Kidney capillary endothelial cell (primary cell): ENCODE measurements around the gene PHF21B.
"Not testable (repeated sequence)": the region's sequence is repeated elsewhere in the genome, so short reads cannot be mapped to it uniquely, and the experiment has no call there.

Experiments used
- DNase-seq: peaks from one replicate; pipeline ENCODE4 v3.0.0-alpha.2; 2018; ENCODE audit warnings: low spot score

The PHF21B gene

DNA sequence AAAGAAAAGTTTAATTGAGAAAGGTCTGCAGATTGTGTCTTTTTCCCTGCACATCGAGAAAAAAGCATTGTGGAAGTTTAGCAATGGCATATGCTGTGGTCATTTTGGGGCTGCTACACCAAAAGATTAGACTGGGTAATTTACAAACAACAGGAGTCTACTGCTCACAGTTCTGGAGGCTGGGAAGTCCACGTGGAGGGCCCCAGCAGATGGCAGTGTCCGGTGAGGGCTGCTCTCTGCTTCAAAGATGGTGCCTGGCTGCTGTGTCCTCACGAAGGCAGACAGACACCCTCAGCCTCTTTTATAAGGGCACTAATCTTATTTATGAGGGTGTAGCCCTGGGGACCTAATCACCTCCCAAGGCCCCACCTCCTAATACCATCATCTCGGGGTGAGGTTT lies 21.1 kb downstream of the PHF21B start:
- DNase-seq, result no peak

DNA sequence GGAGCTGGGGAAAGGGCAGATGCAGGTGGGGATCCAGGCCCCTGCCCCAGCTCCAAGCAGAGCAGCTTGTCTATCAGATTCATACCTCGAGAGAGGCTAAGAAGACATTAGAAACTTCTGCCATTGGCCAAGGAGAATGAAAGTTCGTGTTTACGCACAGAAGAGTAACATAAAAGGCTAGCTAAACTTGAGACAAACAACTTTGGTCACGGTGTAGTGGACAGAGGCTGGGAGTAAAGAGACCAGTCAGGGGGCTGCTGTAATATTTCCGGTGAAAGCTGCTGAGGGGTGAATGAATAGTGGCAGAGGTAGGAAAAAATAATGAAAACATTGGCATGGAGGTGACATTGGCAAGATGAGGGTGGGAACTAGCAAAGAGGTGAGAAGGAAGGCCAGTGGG lies 22.9 kb downstream of the PHF21B start:
- no peak for DNase-seq

DNA sequence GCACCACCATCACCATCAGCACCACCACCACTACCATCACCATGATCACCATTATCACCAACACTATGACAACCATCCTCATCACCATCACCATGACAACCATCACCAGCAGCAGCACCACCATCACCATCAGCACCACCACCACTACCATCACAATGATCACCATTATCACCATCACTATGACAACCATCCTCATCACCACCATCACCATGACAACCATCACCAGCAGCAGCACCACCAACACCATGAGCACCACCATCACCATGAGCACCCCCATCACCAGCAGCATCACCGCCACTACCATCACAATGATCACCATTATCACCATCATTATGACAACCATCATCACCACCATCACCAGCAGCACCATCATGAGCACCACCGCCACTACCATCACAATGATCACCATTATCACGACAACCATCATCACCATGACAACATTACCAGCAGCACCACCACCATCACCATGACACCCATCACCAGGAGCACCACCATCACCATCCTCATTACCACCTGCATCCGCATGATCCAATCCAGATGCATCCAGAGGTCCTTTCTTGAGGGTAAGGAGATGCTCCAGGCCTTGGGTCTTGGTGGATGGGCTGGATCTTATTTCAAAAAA lies 23.8 kb downstream of the PHF21B start:
- DNase-seq, result no peak

DNA sequence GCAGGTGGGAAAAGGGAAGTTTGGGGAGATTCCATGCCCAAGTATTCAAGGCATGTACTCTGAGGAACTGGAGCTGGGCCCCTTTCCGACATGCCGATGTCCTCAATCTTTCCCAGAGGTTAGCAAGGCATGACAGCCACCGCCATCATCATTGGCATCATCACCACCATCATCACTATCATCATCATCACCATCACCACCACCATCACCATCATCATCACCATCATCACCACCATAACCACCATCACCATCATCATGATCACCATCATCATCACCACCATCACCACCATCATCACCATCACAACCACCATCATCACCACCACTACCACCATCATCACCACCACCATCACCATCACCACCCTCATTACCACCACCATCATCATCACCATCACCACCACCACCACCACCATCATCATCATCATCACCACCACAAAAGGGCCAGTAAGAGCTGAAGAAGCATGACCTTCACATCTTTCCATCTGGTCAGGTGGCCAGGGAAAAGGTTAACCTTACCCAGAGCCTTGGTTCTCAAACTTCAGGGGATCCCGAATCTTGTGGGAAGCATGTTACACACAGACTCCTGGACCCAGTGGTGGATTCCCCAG lies 25.8 kb downstream of the PHF21B start:
- no peak for DNase-seq

DNA sequence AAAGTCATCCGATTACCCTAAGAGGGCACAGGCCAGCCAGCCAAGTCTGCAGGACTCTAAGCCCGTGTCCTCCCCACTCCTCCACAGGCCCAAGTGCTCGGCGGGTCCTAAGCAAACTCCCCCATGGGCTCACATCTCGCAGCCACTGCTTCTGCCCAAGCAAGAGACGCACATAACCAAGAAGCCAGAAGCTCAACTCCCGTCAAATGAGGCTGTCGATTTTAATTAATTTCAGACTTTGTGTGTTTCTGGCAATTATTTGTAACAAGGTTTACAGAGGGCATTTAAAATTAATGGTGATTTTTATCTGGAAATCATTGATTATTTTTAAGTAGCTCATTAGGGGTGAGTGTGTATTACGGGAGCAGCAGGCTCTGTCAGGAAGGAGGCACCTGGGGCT lies 27.4 kb downstream of the PHF21B start:
- no peak for DNase-seq

DNA sequence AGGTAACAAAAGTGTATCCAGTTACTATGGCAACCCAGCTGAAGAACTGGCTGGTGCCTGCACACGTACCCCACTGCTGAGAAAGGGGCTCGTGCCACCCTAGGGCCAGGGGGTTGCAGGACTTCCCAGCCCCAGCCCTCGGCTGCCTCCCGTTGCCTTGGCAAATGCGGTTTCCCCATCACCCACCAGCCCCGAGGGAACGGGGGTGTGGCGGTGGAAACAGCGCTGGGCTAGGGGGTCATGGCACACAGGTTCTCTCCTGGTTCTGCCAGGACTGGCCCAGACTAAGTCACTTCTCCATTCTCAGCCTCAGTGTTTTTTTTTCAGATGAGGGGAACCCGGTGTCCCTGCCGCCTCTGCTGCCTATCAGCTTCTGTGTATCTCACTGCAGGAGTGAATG lies 27.9 kb downstream of the PHF21B start:
- no peak for DNase-seq

DNA sequence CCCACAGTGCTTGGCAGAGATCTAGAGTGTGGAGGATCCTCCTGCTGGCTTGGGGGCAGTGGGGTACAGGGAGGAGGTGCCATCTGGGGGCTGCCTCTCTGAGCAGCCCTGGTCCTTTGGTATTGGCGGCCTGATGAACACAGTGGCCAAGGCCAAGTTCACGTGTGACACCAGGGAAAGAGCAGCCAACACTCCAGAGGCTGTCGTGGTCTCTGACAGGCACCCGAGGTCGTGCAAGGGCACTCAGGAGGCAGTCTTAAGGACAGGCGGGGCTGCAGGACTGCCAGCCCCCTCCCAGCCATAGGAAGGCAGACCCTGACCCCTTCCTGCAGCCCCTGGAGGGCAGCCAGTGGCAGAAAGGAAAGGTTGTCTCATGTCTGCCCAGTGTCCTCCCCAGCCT lies 30.7 kb downstream of the PHF21B start:
- no peak for DNase-seq

DNA sequence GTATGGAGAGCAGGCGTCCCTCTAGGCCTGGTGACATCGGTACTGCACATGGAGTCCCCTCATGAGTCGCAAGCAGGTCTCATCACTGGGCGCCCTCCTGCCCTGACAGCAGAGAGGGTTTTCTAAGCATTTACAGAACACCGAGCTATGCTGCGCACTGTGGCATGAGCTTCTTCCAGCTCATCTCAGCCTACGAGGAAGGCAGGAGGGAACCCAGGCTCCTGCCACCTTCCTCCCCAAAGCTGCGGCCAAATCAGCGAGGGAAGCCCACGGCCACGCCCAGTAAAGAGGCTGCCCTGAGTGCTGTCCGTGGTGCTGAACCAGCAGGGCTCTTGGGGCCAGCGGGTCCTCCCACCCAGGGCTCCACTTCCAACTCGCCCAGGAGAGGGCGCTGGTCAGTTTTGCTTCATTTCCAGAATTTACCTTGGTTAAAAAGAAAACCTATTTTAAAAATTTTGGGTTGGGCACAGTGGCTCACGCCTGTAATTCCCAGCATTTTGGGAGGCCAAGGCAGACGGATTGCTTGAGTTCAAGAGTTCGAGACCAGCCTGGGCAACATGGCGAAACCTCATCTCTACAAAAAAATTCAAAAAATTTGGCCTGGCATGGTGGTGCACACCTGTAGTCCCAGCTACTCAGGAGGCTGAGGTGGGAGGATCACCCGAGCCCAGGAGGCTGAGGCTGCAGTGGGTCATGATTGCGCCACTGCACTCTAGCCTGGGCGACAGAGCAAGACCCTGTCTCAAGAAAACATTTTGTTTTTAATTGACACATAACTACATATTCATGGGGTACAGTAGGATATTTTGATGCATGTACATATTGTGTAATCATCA lies 34.2 kb downstream of the PHF21B start:
- peak; percentile 76 for DNase-seq

DNA sequence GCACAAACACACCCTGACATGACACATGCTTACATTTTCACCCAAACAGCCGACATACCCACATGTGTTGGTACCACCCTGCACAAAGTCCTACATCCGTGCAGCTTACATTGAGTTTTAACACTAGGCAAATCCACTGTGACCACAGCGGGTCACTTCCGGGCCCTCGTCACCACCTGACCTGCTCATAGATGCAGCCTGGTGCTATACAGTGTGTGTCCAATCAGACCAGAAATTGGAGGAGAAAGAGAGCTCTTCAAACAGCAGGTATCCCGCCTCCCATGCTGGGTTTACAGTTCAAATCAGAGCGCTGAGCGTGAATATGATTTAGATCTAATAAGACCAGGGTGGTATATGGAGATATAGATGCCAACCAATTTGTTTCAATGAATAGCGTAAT lies 35.4 kb downstream of the PHF21B start:
- no peak for DNase-seq

DNA sequence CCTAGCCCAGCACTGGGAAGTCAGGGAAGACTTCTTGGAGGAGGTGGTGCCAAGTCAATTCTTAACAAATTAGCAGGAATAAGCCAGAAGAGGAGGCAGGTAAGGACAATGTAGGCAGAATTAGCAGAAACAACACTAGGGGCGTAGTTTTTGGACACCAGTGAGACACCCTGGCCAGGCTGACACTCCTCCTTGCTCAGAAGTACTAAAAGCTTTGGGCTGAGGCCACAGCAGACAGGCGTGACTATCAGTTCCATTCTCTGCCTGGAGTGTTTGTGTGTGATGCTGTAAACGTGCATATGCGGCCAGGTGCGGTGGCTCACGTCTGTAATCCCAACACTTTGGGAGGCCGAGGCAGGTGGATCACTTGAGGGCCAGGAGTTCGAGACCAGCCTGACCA lies 36.0 kb downstream of the PHF21B start:
- no peak for DNase-seq

DNA sequence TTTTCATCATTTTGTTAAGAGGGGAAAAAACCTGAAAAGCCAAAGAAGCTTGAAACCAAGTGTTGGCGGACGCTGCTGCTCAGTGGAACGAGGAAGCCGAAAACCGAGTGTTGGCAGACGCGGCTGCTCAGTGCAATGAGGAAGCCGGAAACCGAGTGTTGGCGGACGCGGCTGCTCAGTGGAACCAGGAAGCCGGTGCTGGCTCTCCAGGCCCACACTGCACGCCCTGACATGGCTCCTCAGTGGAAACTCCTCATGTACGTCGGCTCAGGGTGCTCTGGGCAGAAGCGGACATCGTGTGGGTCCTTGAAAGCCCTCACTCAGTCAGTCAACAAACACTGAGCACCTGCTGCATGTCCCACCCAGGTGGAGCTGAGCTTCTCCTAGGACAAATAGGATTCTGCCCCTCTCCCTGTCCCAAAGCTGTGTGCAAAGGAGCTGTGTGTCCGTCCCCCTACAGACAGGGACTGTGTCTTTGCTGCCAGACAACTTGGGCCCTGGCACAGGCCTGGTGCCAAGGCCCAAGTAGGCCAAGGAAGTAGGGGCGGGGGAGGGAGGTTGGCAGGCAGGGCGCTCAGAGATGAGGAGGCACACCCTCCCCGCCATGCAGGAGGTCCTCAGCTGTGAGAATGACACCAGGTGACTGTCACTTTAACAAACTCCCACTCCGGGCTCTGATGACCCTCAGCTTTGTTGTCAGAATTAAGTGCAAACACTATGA lies 37.3 kb downstream of the PHF21B start:
- no peak for DNase-seq

DNA sequence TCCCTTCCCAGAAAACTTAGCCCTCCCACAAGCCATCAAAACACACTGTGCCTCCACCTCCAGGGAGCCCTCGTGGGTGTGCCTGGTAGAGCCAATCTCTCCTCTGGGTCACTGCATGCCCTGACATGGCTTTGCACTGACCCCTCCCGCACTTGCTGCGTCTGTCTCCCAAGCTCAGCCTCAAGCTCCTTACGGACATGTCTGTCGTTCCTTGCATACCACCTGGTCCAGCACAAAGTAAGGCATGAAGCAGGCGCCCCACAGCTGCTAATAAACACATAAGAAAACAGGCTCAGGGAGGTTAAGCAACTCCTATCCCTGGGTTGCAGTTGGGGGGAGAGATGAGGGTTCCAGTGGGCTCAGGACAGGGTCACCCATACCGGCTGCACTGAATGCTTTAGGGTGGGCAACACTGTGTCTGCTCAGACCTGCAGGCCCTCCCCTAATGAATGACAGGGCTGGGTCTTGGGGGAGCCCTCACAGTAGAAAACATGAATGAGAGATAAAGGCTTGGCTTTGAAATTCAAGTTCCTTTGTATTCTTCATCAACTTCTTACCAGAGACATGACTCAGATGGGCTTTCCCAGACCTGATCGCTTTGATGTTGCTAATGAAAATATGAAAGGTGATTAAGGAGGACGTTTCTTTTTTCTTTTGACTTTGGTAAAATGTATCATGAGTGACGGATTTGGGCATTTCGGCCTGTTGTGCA lies 38.0 kb downstream of the PHF21B start:
- no peak for DNase-seq

DNA sequence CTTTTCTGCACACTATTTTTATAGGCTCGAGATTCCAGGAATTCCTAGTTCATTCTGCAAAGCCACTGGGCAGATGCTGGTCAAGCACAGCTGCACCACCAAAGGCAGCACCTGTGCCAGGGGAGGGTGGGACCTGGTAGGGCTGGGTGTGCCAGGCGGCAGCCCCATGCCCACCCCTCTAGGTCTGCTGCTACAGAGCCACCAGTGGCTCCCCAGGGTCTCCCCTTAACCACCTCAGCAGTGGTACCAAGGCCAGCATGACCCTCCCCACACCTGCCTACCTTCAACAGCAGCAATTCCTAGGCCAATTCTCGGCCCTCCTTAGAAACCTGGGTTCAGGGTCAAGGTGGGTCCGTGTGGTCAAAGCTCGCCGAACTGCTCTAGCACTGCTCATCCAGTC lies 39.5 kb downstream of the PHF21B start:
- no peak for DNase-seq

DNA sequence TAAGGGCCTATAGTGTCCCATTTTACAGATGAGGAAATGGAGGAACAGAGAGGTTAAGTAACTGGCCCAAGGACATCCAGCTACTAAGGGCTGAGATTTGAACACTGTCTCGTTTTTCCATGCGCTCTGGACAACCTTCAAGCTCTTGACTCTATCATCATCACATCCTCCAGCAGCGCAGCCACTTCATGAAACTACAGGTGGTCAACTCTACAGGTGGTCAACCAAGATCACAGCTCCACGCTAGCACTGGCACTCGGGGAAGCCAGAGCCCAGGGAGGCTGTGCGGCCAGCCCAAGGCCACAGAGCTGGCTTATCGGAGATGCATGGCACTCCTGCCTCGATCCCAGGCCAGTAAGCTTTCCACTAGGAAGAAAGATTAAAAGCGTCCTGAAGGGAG lies 40.0 kb downstream of the PHF21B start:
- DNase-seq, result no peak

DNA sequence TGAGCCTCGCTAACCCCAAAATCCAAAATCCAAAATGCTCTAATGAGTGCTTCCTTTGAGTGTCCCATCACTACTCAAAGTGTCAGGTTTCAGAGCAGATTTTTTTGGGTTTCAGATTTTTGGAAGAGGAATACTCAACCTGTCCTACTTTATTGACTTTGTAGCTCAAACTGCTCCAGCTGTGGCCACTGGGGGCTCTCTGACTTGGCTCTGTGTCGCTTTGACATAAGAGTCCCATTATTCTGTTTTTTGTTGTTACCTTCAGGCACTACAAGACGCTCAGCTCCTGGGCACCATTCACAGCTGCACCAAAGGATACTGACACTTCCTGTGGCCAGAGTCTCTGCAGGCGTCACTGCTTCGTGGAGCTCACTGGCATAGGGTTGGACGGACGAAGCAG lies 41.1 kb downstream of the PHF21B start:
- DNase-seq, result no peak

DNA sequence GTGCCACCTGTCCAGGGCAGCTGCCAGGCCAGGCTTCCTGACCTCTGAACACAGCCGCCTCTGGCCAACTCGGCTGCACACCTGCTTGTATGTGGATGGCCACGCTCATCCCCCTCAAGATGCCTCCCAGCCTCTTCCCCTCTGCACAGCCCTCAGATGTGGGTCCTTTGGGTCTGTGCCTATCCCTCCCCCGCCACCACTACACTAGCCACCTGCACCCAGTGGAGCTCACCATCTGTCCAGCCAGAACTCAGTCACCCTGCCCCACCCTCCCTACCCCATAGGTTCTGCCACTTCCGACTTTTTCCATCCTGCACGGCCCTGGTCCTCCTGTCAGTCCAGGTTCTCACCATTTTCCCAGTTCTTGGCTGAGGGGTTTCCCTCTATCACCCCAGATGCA lies 44.6 kb downstream of the PHF21B start:
- no peak for DNase-seq

DNA sequence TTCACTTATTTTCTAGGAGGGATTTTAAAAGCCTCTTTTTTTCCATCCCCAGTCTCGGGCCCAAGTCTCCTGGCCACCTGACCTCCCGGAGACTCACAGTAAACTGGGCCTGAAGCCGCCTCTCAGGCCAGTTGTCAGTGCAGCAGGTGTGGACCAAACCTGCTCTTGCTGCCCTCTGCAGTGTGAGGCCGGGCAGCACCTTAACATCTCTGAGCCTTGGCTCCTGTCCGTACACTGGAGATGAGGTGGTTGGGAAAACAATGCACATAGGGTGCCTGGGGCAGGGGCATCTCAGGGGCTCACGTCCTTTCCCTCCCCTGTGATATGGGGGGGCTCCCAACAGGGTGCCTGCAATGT lies 45.1 kb downstream of the PHF21B start:
- no peak for DNase-seq

DNA sequence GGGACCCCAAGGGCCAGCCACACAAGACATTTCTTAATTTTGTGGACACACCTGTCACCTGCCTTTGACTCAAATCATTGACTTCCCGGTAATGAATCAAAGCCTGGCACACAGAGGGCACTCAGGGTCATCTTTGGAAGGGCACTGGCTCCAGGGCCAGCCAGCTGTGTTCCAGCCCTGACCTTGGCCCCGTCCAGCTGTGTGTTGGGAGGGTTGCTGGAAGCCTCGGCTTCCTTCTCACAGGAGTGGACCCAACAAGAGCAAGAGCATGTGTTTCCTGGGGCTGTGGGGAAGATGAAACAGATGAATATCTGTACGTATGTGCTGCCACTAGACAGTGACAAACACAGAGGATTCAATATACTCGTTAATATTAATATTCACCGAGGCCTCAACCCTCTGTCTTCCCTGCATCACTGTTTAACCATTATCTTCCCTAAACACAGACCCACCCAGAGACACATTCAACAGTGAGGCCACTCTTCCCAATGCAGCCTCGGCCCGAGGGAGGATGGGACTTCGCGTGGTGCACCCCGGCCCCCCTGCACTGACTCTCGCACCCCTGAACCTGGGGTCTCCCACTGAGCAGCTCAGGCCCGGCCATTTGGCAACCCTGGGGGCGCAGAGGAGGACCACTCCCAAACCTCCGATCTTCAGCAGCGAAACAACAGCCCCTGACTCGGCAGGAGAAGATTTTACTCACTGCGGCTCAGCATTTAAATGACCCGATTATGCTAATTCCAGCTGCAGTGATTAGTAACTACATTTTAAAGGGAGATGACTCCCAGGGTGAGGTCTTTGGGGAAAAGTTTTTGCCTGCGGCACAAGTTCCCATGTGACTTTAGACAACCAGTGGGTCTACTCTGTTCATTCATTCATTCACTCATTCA lies 45.7 kb downstream of the PHF21B start:
- DNase-seq, result no peak

DNA sequence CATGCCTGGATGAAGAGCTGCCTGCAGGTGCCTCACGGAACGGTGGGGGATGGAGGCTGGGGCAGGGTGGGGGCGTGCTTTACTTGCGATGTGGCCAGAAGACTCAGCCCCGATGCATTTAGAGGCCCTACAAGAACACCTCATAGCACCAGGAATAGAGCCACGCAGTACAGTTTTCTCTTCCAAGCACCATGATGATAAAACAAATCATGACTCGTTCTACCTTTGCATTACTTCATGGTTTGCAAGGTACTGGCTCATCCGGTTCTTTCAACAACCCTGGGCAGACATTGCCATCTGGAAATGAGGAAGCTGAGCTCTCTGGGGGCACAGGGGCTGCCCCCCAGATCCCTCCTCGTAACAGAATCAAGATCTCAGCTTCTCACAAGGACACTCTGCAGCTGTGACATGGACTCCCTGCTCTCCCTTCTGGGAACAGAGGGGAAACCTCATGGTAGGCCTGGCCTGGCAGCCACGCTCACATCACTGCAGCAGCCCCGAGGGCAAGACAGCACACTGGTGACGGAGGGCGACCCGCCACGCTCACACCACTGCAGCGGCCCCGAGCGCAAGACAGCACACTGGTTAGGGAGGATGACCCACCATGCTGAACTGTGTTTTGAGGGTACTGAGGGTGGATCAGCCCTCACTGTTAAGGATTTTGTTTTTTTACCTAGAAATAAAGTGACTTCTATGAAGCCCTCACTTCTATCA lies 46.9 kb downstream of the PHF21B start:
- DNase-seq, result no peak

DNA sequence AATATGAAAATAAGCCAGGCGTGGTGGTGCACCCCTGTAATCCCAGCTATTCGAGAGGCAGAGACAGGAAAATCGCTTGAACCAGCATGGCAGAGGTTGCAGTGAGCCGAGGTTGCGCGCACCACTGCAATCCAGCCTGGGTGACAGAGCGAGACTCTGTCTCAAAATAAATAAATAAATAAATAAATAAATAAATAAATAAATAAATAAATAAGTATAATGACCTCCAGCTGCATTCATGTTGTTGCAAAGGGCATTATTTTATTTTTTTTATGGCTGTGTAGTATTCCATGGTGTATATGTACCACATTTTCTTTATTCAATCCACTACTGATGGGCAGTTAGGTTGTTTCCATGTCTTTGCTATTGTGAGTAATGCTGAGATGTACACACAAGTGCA lies 48.1 kb downstream of the PHF21B start:
- DNase-seq, result not testable (repeated sequence)
